ENCODE results near the gene ZNF777. TPM values are rescaled to one million over a fixed set of nuclear protein-coding genes. Genes with fewer than 3 reads are reported as not detected.

ZNF777 gene
- total and polyA plus RNA-seq, 2 experiments from 2014 or later: 5.6 to 14.8 TPM

- Histone ChIP-seq H3K36me3 (replicated peaks; ENCODE audit: insufficient read depth, low read depth) (no peaks in the 10 kb centered on the region), H4K20me1 (ENCODE audit: insufficient read depth, poor library complexity, severe bottlenecking) (peaks cover 6% of the 10 kb centered on the region), H3K9me2 (replicated peaks; ENCODE audit: insufficient read depth) (no peaks in the 10 kb centered on the region), H3K27me3 (no peaks in the 10 kb centered on the region), H3K4me3 (no peak overlapping the region), H3K4me2 (no peak overlapping the region), H3K79me2 (peaks cover 7% of the 10 kb centered on the region), H2AFZ (no peak overlapping the region), H3K27ac (no peak overlapping the region), H3K4me1 (ENCODE audit: insufficient read depth) (peaks cover 4% of the 10 kb centered on the region), H3K9me3 (ENCODE audit: low read depth) (no peaks in the 10 kb centered on the region)
- no peak for TF ChIP-seq CTCF (IDR thresholded peaks at IDR 0.05; ENCODE audit: poor library complexity)
- TF ChIP-seq EZH2 (IDR thresholded peaks at IDR 0.05; ENCODE audit: borderline replicate concordance): no peak
- DNase-seq (ENCODE audit: low spot score): no peak
- WGBS (ENCODE audit: low lambda C conversion rate, missing lambda C conversion rate): 96% methylated on average over 15 of the region's 15 CpGs
Observed at GRCh38 chr7:149490083-149490760, 29.4 kb upstream of the ZNF777 start.

- no peaks in the 10 kb centered on the region for H3K9me2 ChIP-seq (replicated peaks; ENCODE audit: insufficient read depth)
- H3K4me1 ChIP-seq (ENCODE audit: insufficient read depth): no peaks in the 10 kb centered on the region
- H4K20me1 ChIP-seq (ENCODE audit: insufficient read depth, poor library complexity, severe bottlenecking): no peaks in the 10 kb centered on the region
- H3K4me3 ChIP-seq: no peak overlapping the region
- TF ChIP-seq EZH2phosphoT487 (IDR thresholded peaks at IDR 0.05; ENCODE audit: low read depth, severe bottlenecking, unreplicated experiment): no peak
- TF ChIP-seq CTCF (IDR thresholded peaks at IDR 0.05; ENCODE audit: poor library complexity): no peak
- TF ChIP-seq EZH2 (IDR thresholded peaks at IDR 0.05; ENCODE audit: borderline replicate concordance): no peak
- no peaks in the 10 kb centered on the region for H3K9me3 ChIP-seq (ENCODE audit: low read depth)
- H3K36me3 ChIP-seq (replicated peaks; ENCODE audit: insufficient read depth, low read depth): no peaks in the 10 kb centered on the region
- no peak overlapping the region for H3K4me2 ChIP-seq
- DNase-seq (ENCODE audit: low spot score): no peak
- no peak overlapping the region for H3K27ac ChIP-seq
- 94% methylated on average over 15 of the region's 15 CpGs for WGBS (ENCODE audit: low lambda C conversion rate, missing lambda C conversion rate)
- H3K27me3 ChIP-seq: no peaks in the 10 kb centered on the region
- H2AFZ ChIP-seq: no peak overlapping the region
- H3K79me2 ChIP-seq: no peaks in the 10 kb centered on the region
Observed at GRCh38 chr7:149489391-149490024, 28.6 kb upstream of the ZNF777 start.

GRCh38 chr7:149479568-149479967 lies 18.7 kb upstream of the ZNF777 start:
- no peak overlapping the region for H3K4me2 ChIP-seq
- no peak overlapping the region for H2AFZ ChIP-seq
- no peak for TF ChIP-seq EZH2phosphoT487 (IDR thresholded peaks at IDR 0.05; ENCODE audit: low read depth, severe bottlenecking, unreplicated experiment)
- TF ChIP-seq CTCF (IDR thresholded peaks at IDR 0.05; ENCODE audit: poor library complexity): no peak
- no peaks in the 10 kb centered on the region for H3K27me3 ChIP-seq
- H3K4me1 ChIP-seq (ENCODE audit: insufficient read depth): no peaks in the 10 kb centered on the region
- 100% methylated on average over 1 of the region's 1 CpG for WGBS (ENCODE audit: low lambda C conversion rate, missing lambda C conversion rate)
- no peaks in the 10 kb centered on the region for H3K79me2 ChIP-seq
- no peak for DNase-seq (ENCODE audit: low spot score)
- no peak overlapping the region for H3K4me3 ChIP-seq
- no peak overlapping the region for H3K27ac ChIP-seq
- no peaks in the 10 kb centered on the region for H3K36me3 ChIP-seq (replicated peaks; ENCODE audit: insufficient read depth, low read depth)
- no peaks in the 10 kb centered on the region for H3K9me2 ChIP-seq (replicated peaks; ENCODE audit: insufficient read depth)
- no peaks in the 10 kb centered on the region for H4K20me1 ChIP-seq (ENCODE audit: insufficient read depth, poor library complexity, severe bottlenecking)
- H3K9me3 ChIP-seq (ENCODE audit: low read depth): no peaks in the 10 kb centered on the region
